Endothelial cell of hepatic sinusoid (primary cell): Measurements from ENCODE around the gene RNF144A.

Experiments
- in situ Hi-C: cut with HindIII; loops from 2 replicates; pipeline ENCODE4 v1.10.0; 2017; ENCODE audit warnings: low sequenced_read_pairs

RNF144A gene

DNA sequence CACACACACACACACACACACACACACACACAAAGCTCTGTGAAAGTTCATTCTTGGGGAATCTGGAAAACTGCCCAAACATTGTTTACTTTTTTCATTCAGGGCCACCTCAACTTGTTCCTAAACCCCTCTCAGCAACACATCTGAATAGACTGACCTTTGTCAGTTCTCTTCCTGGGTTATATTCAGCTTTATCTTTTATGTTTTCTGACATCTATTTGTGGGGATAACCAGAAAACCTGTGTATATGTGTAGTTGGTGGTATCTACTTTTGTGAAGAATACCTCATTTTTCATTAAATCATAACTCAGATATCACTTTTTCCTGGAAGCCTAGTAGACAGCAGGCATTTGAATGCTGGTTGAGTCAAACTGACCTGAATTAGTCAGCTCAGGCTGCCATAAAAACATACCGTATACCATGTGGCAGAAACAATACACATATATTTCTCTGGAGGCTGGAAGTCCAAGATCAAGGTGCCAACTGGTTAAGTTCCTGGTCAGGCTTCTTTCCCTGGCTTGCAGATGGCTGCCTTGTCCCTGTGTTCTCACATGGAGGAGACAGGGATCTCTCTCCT, 11.0 kb upstream of the RNF144A start:
- in situ Hi-C loops: no loop called here

DNA sequence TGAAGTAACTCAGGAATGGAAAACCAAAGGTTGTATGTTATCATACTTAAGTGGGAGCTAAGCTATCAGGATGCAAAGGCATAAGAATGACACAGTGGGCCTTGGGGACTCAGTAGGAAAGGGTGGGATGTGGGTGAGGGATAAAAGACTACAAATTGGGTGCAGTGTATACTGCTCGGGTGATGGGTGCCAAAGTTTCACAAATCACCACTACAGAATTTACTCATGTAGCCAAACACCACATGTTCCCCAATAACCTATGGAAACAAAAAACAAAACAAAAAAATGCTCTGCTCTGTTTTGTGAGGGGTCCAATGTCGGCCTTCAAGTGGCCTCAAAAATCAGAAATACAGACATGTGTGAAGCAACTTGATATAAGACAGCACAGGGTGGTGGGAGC, 8.9 kb upstream of the RNF144A start:
- in situ Hi-C loops: no loop called here

DNA sequence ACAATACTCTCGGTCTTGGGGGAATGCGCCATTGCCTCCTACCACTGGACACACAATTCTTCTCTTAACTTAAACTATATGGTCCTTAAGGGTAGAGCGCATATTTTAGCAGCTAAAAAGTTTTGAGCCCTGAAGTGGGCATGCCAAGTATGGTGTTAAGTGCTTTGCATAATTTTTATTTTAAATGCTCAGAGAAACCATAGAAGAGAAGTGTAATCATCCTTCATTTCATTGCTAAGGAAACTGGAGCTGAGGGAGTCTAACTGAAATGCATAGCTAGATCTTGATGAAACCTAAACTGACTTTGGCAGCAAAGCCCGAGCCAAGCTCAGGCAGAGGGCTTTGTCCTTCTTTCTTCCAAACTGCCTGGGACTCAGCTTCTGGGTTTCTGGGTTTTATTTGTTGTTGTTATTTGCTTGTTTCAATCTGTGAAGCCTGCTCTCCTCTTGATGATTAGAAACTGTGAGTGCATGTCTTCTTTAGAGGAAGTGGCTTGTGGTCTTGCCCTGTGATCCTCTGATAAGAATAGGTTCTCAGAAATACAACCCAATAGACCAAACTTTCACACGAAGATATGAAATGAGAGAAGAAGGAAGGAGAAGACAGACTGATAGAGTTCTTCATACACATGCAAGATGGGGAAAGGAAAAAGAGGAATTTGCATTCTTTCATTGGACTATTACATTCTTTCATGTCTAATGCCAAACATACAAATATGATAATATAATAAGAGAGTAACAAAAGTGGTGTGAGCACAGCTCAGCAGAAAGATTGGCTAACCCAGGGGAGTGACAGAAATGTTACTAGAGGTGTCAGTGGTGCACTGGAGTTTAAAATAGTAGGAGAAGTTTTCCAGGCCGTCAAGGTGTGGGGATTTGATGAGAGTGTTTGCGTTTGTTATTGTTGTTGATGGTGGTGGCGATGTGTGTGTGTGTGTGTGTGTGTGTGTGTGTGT, 7.5 kb upstream of the RNF144A start:
- in situ Hi-C loops: loop anchor here (10.0 kb wide), 1 partner anchor 115 kb away; no protein-coding TSS in a partner anchor

DNA sequence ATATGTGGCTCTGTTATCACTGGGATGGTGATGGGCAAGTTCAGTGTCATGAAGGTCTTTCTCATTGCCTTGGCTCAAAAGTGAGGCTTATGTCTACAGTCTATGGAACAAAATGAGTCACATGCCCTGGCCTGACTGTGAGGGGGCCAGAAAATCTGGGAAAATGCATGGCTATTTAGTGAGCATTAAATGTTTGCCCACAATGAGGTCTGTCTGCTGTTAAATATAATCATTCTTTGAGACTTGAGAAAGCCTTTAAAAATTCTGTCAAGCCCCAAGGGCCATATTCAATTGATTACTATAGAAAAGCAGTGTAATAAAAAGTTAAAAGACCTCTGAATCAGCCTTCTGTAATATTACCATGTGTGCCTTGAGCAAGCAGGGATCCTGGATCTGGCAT, 5.5 kb upstream of the RNF144A start:
- in situ Hi-C loops: loop anchor here (10.0 kb wide), 1 partner anchor 113 kb away; no protein-coding TSS in a partner anchor

DNA sequence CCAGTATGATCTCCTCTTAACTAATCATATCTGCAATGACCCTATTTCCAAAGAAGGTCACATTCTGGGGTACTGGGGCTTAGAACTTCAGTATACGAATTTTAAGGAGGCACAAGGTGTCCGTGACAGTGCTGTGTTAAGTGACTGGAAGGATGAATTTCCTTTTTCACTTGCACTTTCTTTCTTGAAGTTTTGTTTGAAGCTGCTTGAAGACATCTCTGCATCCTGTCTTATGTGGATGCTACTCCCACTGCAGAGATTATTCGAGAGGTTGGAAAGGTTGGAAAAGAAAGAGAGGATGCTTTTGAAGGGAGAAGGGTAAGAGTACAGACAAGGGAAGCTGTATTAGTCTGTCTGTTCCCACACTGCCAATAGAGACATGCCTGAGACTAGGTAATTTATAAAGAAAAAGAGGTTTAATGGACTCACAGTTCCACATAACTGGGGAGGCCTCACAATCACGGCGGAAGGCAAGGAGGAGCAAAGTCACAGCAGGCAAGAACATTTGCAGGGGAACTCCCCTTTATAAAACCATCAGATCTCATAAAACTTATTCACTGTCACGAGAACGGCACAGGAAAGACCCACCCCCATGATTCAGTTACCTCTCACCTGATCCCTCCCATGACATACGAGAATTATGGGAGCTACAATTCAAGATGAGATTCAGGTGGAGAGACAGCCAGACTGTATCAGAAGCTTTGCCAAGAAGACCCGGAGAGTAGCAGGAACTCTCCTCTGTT, 3.6 kb upstream of the RNF144A start:
- in situ Hi-C loops: loop anchor here (10.0 kb wide), 1 partner anchor 111 kb away; no protein-coding TSS in a partner anchor

DNA sequence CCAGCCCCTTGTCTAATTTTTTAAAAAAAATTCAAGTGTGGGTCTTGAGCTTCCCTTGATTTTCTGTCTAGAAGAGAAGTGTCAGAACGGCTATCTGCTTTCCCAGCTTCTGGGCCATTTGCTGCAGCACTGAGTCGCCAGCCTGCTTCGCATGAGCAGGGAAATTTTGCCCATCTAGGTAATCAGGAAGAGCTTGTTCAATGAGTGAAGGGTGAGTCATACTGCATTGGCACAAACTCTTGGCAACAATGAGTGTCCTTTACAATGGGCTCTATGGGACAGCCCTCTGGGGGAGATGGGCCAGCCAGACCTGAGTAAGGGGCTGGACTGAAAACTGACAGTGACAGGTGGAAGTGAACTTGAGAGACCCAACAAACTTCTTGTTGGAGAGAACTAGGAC, 2.4 kb upstream of the RNF144A start:
- in situ Hi-C loops: loop anchor here (10.0 kb wide), 1 partner anchor 110 kb away; no protein-coding TSS in a partner anchor

DNA sequence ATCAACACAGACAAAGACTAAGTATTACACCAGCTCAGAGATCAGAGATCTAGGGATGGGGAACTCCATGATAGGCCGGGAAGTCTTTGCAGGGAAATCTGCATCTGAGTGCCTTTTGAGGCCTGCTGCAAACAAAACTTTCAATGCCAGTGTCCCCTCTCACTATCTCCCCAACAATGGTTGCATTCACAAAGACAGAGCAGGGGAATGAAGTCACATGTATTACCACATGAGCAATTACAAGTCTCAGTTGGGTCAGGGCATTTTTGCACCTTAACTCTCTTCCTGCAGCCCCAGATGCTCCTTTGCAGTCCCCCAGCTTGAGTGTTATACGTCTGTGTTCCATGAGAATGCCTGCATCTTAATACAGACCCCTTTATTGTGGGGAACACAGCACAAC, 1.8 kb upstream of the RNF144A start:
- in situ Hi-C loops: loop anchor here (10.0 kb wide), 1 partner anchor 109 kb away; no protein-coding TSS in a partner anchor

DNA sequence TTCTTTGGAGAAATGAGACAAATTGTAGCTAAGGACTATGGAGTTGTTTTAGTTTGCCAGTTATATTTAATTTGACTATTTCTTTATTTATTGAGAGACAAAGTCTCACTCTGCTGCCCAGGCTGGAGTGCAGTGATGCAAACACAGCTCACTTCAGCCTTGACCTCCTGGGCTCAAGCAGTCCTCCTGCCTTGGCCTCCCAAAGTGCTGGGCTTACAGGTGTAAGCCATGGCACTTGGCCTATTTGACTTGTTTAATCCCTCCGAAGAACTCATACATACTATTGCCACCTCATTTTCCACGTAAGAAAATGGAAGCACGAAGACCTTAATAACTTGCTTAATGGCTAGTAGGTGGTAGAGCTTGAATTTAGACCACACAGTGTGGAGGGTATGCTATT, 988 bp upstream of the RNF144A start:
- in situ Hi-C loops: loop anchor here (10.0 kb wide), 1 partner anchor 109 kb away; no protein-coding TSS in a partner anchor

DNA sequence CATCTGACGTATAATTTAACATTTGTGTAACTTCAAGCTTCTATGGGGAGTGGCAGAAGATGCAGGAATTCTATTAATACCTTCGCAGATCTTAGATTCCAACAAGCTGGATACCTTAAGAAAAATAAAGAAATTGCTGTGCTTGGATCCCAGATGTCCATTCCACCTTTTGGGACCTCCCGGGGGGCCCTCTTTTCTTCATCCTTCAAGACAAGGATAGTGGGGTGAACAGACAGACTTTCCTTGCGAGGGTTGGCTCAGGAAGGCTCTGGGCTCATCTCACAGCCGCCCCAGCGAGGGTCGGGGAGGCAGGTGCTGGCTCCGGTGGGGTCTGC, 509 bp upstream of the RNF144A start:
- in situ Hi-C loops: loop anchor here (10.0 kb wide), 1 partner anchor 108 kb away; no protein-coding TSS in a partner anchor

DNA sequence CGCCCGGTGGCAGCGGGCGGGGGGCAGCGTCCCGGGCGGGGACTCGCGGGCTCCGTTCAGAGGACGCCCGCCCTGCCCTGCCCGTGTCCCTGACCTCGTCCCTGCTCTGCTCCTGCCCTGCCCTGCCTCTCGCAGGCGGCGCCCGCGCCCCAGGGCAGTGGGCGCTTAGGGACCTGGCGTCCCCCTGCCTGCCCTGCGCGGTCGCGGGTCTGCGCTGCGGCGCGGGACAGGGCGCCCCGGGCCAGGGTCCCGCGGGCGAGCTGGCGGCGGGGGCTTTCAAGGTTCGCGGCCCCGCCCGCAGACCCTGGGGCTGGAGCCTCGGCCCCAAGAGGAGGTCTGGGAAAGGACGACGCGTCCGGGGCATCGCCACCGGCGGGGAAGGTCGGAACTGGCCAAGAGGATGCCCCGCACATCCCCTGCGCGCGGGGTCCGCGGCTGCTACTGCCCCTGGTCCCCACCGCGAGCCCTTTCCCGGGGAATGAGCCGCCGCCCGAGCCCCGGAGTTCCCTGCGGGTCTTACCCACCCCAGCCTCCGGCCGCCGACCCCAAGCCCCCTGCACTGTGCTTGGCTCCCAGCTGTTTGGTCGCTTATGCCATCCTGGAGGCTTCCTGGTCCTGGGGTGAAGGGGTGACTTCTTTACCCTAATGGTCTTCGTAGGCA, 679 bp downstream of the RNF144A start:
- in situ Hi-C loops: loop anchor here (10.0 kb wide), 1 partner anchor 107 kb away; no protein-coding TSS in a partner anchor

DNA sequence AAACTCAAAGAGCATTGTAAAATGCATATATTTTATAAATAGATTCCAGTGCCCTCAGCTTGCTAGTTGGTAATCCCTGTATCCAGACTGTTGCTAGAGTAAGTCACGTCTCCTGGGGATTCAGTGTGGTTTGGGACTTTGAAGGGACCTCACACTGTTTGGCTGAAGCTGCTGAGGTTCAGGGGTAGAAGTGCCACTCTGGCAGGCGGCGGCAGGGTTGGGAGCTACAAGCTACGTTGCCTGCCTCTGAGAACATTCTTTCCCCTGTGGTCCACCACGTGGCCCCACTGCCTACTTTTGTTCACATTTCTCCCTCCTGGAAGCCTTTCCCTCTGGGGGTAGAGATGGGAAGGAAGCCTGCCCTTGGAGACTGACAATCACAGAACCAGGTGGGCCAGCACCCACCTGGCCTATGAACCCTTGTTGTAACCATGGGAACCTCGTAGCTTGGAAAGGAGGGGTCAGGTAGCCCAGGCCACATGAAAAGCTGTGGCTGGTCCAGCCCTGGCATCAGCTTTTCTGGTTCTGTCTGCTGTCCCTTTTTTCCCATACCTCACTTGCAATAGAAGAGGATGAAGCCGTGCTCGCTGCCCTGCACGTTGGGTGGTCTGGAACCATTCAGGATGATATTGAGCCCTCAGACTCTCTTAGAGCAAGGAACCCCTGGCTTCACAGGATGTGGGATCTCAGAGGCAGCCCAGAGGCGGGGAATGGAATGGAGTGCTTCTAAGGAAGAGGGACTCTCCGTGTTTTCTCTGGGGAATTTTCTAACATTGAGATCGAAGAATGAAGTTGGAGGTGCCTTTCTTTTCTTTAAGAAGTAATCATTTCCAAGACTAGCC, 2.9 kb downstream of the RNF144A start:
- in situ Hi-C loops: loop anchor here (10.0 kb wide), 1 partner anchor 105 kb away; no protein-coding TSS in a partner anchor

DNA sequence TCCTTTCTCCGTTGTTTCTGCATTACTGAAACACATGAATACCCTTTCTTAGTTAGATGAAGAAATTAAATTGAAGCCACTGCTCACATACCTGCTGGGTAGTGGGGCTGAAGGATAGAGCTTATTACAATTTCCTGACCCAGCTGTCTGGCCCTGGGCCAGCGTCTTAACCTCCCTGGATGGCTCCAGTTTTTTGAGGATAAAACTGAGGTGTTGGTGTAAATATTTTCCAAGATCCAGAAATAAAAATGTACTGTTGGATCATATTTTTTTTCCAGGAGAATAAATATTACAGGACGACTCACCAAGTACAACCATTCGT, 3.5 kb downstream of the RNF144A start:
- in situ Hi-C loops: no loop called here

DNA sequence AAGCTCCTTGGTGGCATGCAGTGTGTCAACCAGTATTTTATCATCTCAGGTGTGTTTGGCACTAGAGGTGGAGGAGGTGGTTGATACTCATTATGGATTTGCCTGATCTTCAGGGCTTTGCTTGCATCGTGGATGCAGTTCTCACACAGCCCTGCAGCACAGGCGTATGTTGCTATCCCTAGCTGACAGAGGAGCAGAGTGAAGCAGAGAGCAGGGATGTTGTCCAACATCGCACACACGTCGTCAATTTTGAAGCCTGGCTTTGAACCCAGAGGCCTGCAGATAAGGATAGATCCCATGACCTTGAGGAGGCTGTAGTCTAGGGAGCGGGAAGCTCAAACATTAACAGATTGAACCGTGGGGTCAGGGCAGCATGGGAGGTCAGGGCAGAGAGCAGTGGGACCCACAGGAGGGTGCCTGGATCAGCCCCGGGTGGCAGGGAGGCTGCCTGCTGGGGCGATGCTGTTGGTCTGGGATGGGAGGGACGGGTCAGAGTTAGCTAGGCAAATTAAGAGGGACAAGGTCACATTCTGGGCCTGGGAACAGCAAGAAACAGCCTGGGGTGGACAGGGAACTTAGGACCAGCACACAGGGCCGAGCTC, 4.2 kb downstream of the RNF144A start:
- in situ Hi-C loops: no loop called here

DNA sequence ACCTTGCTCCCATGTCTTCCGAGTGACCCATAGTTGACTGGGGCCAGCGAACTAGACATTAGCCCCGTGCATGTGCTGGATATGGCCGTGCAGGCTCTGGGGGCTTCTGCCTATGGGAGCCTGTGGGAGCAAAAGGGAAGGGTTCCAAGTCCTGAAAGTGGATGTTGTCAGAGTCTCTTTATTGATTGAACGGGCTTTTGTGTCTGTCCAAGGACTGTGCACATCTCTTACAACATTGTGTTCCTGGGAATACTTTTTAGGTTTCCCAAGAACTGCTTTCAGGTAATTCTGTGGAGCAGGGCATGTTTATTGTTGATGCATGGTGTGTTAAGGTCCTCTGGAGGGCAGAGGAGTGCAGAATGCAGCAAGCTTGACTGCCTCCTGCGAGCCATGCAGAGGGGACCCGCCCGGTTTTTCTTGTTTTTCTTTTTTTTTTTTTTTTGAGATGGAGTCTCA, 5.0 kb downstream of the RNF144A start:
- in situ Hi-C loops: no loop called here

DNA sequence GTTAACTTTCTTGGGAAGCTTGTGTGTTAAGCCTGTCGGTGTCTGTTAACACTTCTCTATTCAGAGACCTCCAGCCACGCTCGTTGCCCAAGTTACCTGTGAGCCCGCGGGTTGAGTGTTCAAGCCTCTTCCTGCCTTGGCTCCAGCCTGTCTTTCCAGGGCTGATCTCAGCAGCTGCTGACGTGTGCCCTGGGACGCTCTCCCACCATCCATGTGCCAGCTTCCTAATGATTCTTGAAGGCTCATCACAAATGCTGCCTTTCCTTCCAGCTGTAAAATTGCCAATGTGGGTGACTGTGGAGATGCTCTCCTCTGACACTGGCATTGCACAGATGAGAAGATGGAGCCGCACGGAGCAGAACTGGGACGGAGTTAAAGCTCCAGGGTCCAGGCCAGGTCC, 6.1 kb downstream of the RNF144A start:
- in situ Hi-C loops: no loop called here

DNA sequence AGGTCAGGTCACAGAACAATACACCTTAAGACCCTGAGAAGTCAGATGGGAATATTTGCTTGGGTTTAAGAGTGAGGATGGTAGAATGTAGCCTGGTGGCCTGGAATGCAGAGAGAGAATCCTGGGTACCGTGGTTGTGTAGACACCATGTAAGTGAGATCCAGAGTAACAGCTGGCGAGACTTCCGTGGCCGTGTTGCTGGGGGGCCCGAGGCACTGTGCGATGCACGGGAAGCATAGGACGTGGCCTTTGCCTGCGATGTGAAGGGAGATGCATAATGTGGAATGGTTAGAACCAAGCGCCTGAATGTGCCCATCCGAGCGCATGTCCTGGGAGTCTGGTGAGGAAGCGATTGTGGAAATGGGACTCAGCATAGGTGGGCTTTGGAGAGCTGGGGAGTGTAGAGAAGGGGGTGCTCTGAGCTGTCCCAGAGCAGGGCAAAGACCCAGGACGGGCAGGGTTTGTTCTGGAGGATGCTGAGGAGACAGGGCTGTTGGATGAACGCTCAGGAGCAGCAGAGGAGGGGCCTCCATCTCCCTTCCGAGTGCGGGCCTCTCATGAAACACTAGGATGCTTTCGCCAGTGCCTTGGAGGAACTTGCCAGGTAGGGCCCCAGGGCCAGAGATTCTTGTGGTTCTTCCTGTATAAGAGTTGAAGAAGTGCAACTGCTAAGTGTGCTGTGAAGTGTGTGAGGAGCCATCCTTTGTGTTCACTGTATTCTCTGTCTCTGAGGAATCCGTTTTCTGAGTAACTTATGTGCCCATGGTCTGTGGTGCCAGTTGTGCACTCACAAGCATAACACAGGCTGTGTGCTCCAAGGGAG, 7.1 kb downstream of the RNF144A start:
- in situ Hi-C loops: no loop called here

DNA sequence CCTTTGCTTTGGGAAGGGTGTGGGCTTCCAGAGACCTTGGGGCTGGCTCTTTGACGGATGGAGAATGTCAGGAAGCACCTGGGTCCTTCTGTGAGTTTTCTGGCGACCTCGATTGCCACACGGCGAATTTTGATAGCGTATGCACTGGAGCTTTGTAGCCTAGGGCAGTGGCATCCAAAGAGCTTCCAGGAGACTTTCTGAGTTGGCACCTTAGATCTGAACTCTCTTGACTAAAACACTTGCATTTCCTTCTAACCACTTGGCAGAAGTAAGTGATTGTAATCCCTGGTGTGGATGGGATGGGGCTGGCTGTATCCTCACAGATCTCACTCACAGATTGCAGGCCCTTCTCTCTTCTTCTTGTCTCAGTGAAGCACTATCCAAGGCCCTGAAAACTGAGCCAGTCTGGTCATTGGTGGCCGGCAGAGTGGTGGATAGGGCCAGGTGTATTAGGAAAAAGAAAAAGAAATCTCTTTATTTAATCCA, 7.8 kb downstream of the RNF144A start:
- in situ Hi-C loops: no loop called here

DNA sequence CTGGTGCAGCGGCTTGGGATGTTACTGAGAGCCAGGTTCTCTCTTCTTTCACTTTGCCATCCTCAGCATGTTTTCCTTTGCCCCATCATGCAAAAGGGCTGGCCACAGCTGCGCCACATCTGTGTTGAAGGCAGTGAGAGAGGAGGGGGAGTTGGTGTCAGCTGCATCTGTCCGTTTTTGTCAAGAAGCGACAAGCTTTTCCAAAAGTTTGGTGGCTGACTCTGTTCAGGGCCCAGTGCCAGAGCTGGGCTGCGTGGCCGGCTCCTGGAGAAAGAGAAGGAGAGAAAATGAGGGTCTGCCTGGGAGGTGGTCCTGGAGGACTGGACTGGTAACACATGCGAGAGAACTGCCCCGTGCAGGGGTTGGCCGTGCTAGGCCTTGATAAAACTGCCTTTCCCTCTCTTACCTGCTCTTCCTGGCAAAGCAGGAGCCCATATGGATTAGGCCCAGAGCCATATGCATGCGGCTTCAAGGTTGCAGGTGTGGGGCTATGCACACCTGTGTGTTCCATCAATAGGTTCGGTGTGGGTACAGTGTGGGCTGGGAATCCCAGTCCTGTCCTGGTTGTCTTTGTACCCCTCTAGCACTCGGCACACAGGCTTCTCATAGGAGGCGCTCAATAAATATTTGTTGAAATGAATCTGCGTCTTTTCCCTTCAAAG, 9.0 kb downstream of the RNF144A start:
- in situ Hi-C loops: no loop called here
